ENCODE results near the gene OR51F1. TPM values are rescaled to one million over a fixed set of nuclear protein-coding genes. Genes with fewer than 3 reads are reported as not detected.

The OR51F1 gene
- total and polyA plus RNA-seq, 3 donors from 2014 or later: not detected

- 87 to 89% methylated on average over 6 of the region's 6 CpGs for WGBS, 2 donors
- no peak overlapping the region for H3K27ac ChIP-seq
- no peak overlapping the region for H3K4me3 ChIP-seq
- H3K27me3 ChIP-seq: no peaks in the 10 kb centered on the region
- no peaks in the 10 kb centered on the region for H3K36me3 ChIP-seq (ENCODE audit: low read depth, missing control alignments)
- no peaks in the 10 kb centered on the region for H3K9me3 ChIP-seq
- intact Hi-C loops (cut with DNase I; ENCODE audit: low total_unique reads): no loop called here
- no peak for DNase-seq
- no peaks in the 10 kb centered on the region for H3K4me1 ChIP-seq
- no peak for TF ChIP-seq POLR2A (IDR thresholded peaks at IDR 0.05)
- no peak for TF ChIP-seq CTCF (IDR thresholded peaks at IDR 0.05)
Observed at GRCh38 chr11:4798427-4799183, 28.9 kb upstream of the OR51F1 start.

GRCh38 chr11:4797206-4797605, 27.5 kb upstream of the OR51F1 start:
- H3K4me3 ChIP-seq: no peak overlapping the region
- no peak overlapping the region for H3K27ac ChIP-seq
- WGBS, 2 donors: 25 to 39% methylated on average over 2 of the region's 2 CpGs
- intact Hi-C loops (cut with DNase I; ENCODE audit: low total_unique reads): no loop called here
- H3K4me1 ChIP-seq: no peaks in the 10 kb centered on the region
- no peaks in the 10 kb centered on the region for H3K9me3 ChIP-seq
- DNase-seq: no peak
- H3K27me3 ChIP-seq: no peaks in the 10 kb centered on the region
- no peak for TF ChIP-seq CTCF (IDR thresholded peaks at IDR 0.05)
- no peak for TF ChIP-seq POLR2A (IDR thresholded peaks at IDR 0.05)
- no peaks in the 10 kb centered on the region for H3K36me3 ChIP-seq (ENCODE audit: low read depth, missing control alignments)

- DNase-seq: no peak
- H3K36me3 ChIP-seq (ENCODE audit: low read depth, missing control alignments): no peaks in the 10 kb centered on the region
- 50 to 58% methylated on average over 1 of the region's 1 CpG for WGBS, 2 donors
- H3K27me3 ChIP-seq: no peaks in the 10 kb centered on the region
- H3K4me1 ChIP-seq: no peaks in the 10 kb centered on the region
- no peak overlapping the region for H3K4me3 ChIP-seq
- no peak overlapping the region for H3K27ac ChIP-seq
- TF ChIP-seq CTCF (IDR thresholded peaks at IDR 0.05) (no peak), POLR2A (IDR thresholded peaks at IDR 0.05) (no peak)
- H3K9me3 ChIP-seq: no peaks in the 10 kb centered on the region
- intact Hi-C loops (cut with DNase I; ENCODE audit: low total_unique reads): no loop called here
Observed at GRCh38 chr11:4782454-4782853, 12.7 kb upstream of the OR51F1 start.

- no peak overlapping the region for H3K27ac ChIP-seq
- H3K36me3 ChIP-seq (ENCODE audit: low read depth, missing control alignments): no peaks in the 10 kb centered on the region
- no peak for DNase-seq
- H3K27me3 ChIP-seq: no peaks in the 10 kb centered on the region
- intact Hi-C loops (cut with DNase I; ENCODE audit: low total_unique reads): no loop called here
- no peaks in the 10 kb centered on the region for H3K4me1 ChIP-seq
- TF ChIP-seq POLR2A (IDR thresholded peaks at IDR 0.05): no peak
- TF ChIP-seq CTCF (IDR thresholded peaks at IDR 0.05): no peak
- H3K4me3 ChIP-seq: no peak overlapping the region
- H3K9me3 ChIP-seq: no peaks in the 10 kb centered on the region
Observed at GRCh38 chr11:4768094-4768493, 1.6 kb downstream of the OR51F1 start.

- H3K4me3 ChIP-seq: no peak overlapping the region
- DNase-seq: no peak
- H3K4me1 ChIP-seq: no peaks in the 10 kb centered on the region
- H3K27ac ChIP-seq: no peak overlapping the region
- H3K36me3 ChIP-seq (ENCODE audit: low read depth, missing control alignments): no peaks in the 10 kb centered on the region
- no peaks in the 10 kb centered on the region for H3K9me3 ChIP-seq
- WGBS, 2 donors: 87 to 91% methylated on average over 6 of the region's 6 CpGs
- TF ChIP-seq CTCF (IDR thresholded peaks at IDR 0.05) (no peak), POLR2A (IDR thresholded peaks at IDR 0.05) (no peak)
- intact Hi-C loops (cut with DNase I; ENCODE audit: low total_unique reads): no loop called here
- H3K27me3 ChIP-seq: no peaks in the 10 kb centered on the region
Observed at GRCh38 chr11:4766420-4767043, 3.2 kb downstream of the OR51F1 start.
